ENCODE data around the gene DNAI4.

- TF ChIP-seq RAD21 (IDR thresholded peaks at IDR 0.05 in 1 of 2, conservative IDR thresholded peaks at IDR 0.05 in 1 of 2; ENCODE audit: low read depth in 2 of 2, low read length in 2 of 2) (no peak), SP1 (IDR thresholded peaks at IDR 0.05; ENCODE audit: low read depth, low read length) (no peak), HDAC6 (IDR thresholded peaks at IDR 0.05; ENCODE audit: low read depth, low read length) (no peak), CTCF (IDR thresholded peaks at IDR 0.05; ENCODE audit: control extremely low read depth in 1 of 3, insufficient read depth in 1 of 3, low read depth in 1 of 3, low read length in 3 of 3) (no peak), POLR2A (IDR thresholded peaks at IDR 0.05; ENCODE audit: control extremely low read depth in 1 of 2, low read depth in 2 of 2, low read length in 2 of 2) (no peak), PHF8 (conservative IDR thresholded peaks at IDR 0.05; ENCODE audit: low read depth, low read length) (no peak)
Observed at GRCh38 chr1:66930823-66931174, 6.1 kb upstream of the DNAI4 start.

Measured in H1 (cell line).